ENCODE measurements around the gene EPB41L3. TPM values are rescaled to one million over a fixed set of nuclear protein-coding genes. Genes with fewer than 3 reads are reported as not detected.

Gene EPB41L3
- total RNA-seq, 1 experiment from 2014 or later, result 20.6 TPM

DNA sequence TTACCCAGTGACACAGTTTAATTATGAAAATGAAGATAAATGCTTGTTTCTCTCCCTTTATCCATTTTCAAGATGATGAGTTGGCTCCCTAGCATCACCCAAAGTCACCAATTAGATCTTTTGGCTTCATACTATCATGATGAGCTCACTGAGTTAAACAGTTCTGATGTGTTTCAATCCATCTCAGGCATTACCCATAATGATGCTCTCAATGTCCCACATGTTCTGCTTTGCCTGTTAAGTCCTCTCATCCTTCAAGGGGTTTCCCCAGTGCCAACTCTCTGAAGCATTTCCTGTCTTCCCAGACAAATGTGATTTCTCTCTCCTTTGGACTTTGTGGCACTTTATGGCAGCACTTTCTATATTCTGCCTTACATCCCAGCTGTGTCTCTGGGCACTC lies 92.6 kb downstream of the EPB41L3 start (continued):
- TF ChIP-seq ZNF281 (CRISPR knock-in tag; IDR thresholded peaks at IDR 0.05) (no peak), ATF2 (CRISPR knock-in tag; IDR thresholded peaks at IDR 0.05; ENCODE audit: borderline replicate concordance, low read depth) (no peak), TCF7 (CRISPR knock-in tag; IDR thresholded peaks at IDR 0.05; ENCODE audit: low read depth) (no peak), IRF1 (CRISPR knock-in tag; IDR thresholded peaks at IDR 0.05) (no peak), ETV6 (CRISPR knock-in tag; IDR thresholded peaks at IDR 0.05) (no peak), CBFB (CRISPR knock-in tag; IDR thresholded peaks at IDR 0.05; ENCODE audit: low read depth) (no peak), SMAD4 (CRISPR knock-in tag; IDR thresholded peaks at IDR 0.05) (no peak), ESRRA (CRISPR knock-in tag; IDR thresholded peaks at IDR 0.05; ENCODE audit: borderline replicate concordance) (no peak), ZNF219 (CRISPR knock-in tag; IDR thresholded peaks at IDR 0.05; ENCODE audit: borderline replicate concordance) (no peak), MYBL2 (CRISPR knock-in tag; IDR thresholded peaks at IDR 0.05) (no peak), FOXP1 (CRISPR knock-in tag; IDR thresholded peaks at IDR 0.05; ENCODE audit: borderline replicate concordance) (no peak), MXD4 (CRISPR knock-in tag; IDR thresholded peaks at IDR 0.05; ENCODE audit: borderline replicate concordance) (no peak)
- TF ChIP-seq, protein P1, sequence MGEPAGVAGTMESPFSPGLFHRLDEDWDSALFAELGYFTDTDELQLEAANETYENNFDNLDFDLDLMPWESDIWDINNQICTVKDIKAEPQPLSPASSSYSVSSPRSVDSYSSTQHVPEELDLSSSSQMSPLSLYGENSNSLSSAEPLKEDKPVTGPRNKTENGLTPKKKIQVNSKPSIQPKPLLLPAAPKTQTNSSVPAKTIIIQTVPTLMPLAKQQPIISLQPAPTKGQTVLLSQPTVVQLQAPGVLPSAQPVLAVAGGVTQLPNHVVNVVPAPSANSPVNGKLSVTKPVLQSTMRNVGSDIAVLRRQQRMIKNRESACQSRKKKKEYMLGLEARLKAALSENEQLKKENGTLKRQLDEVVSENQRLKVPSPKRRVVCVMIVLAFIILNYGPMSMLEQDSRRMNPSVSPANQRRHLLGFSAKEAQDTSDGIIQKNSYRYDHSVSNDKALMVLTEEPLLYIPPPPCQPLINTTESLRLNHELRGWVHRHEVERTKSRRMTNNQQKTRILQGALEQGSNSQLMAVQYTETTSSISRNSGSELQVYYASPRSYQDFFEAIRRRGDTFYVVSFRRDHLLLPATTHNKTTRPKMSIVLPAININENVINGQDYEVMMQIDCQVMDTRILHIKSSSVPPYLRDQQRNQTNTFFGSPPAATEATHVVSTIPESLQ (CRISPR knock-in tag; IDR thresholded peaks at IDR 0.05), result no peak

- Mint-ChIP-seq H3K4me1 (0 out of 2 replicates have a peak, but pooled peaks cover 4% of the 10 kb centered on the region), H3K27ac (no peak overlapping the region), H3K36me3 (no peaks in the 10 kb centered on the region), H3K9me3 (no peaks in the 10 kb centered on the region), H3K4me3 (no peak overlapping the region), H3K27me3 (ENCODE audit: low read depth) (no peaks in the 10 kb centered on the region)
- ChIA-PET CTCF (interaction anchor here (1.4 kb wide), 1 partner anchor 97 kb away, joined by 3 read pairs; no protein-coding TSS in a partner anchor), POLR2A (no interaction called here)
- DNase-seq (ENCODE audit: low spot score) (no peak), ATAC-seq (no peak)
- TF ChIP-seq GABPB1 (CRISPR knock-in tag; IDR thresholded peaks at IDR 0.05), result 0 out of 2 replicates have a peak, but pooled peaks have one; percentile 28
- TF ChIP-seq SP1 (CRISPR knock-in tag; conservative IDR thresholded peaks at IDR 0.05), result no peak
- TF ChIP-seq AR (CRISPR knock-in tag; IDR thresholded peaks at IDR 0.05), result no peak
- TF ChIP-seq HMGA2 (CRISPR knock-in tag; IDR thresholded peaks at IDR 0.05), result no peak
These were observed 93.8 kb downstream of the EPB41L3 start for GRCh38 chr18:5449858-5450509.
